NT2/D1 (cell line): ENCODE data around the gene PLA2G5.

ENCODE experiments used
- SUZ12 ChIP-seq: IDR thresholded peaks from 2 replicates; pipeline ENCODE4 v1.6.1; 2011; ENCODE audit not compliant: insufficient read length, insufficient read depth; ENCODE audit errors: extremely low read depth
- YY1 ChIP-seq: IDR thresholded peaks from 2 replicates; pipeline ENCODE4 v1.6.1; 2011; ENCODE audit not compliant: insufficient read length, insufficient read depth
- ZNF274 ChIP-seq: IDR thresholded peaks from 2 replicates; pipeline ENCODE4 v1.6.1; 2011; ENCODE audit warnings: mild to moderate bottlenecking, low read depth, low read length

GRCh38 chr1:20120796-20121195 lies 50.8 kb downstream of the PLA2G5 start:
- TF ChIP-seq YY1 (no peak), ZNF274 (no peak), SUZ12 (no peak)
